Left colon (tissue), 2 donors: ENCODE results near the gene TAAR5. TPM values are rescaled to one million over a fixed set of nuclear protein-coding genes. Genes with fewer than 3 reads are reported as not detected.
A peak's percentile ranks its signal among the peaks of the same experiment; 100 is the strongest.
"Not testable (repeated sequence)": the region's sequence is repeated elsewhere in the genome, so short reads cannot be mapped to it uniquely, and the experiment has no call there.

ENCODE experiments used
- ATAC-seq: fragments of 200-7000 bp; cut with Tn5 transposase; one replicate; pipeline ENCODE4 v1.9.1; 2020; ENCODE audit warnings: mild to moderate bottlenecking, moderate library complexity
- DNase-seq, 2 donors: peaks; one replicate each; pipeline ENCODE4 v3.0.0-alpha.2; 2020
- intact Hi-C, 2 donors: fragments of 100-400 bp; cut with DNase I in 1 of 2; cut with micrococcal nuclease in 1 of 2; formaldehyde crosslinking; loops; one replicate each; pipeline versions ENCODE4 v1.11.2 to v1.14.0; 2022; cut with DNase I, micrococcal nuclease
- long read RNA-seq: library from polyadenylated mRNA; unstranded; transcript quantifications from one replicate; pipeline ENCODE4 v2.0.0, GENCODE V29; 2021
- total RNA-seq, 2 donors: library from RNA; stranded (reverse); fragmentation: NEBNext Ultra II Directional; extraction: Animal tissue kit (Norgen Biotek cat#: 25700); gene quantifications; one replicate each; pipeline ENCODE4 v1.2.1, GENCODE V29; 2021
- donor health status: DM: no; HTN: no; CAD: no.
- donor health status: DM: yes; HTN: yes; CAD: no.

The TAAR5 gene, protein sequence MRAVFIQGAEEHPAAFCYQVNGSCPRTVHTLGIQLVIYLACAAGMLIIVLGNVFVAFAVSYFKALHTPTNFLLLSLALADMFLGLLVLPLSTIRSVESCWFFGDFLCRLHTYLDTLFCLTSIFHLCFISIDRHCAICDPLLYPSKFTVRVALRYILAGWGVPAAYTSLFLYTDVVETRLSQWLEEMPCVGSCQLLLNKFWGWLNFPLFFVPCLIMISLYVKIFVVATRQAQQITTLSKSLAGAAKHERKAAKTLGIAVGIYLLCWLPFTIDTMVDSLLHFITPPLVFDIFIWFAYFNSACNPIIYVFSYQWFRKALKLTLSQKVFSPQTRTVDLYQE
- not detected for total RNA-seq
- long read RNA-seq = 0 reads

DNA sequence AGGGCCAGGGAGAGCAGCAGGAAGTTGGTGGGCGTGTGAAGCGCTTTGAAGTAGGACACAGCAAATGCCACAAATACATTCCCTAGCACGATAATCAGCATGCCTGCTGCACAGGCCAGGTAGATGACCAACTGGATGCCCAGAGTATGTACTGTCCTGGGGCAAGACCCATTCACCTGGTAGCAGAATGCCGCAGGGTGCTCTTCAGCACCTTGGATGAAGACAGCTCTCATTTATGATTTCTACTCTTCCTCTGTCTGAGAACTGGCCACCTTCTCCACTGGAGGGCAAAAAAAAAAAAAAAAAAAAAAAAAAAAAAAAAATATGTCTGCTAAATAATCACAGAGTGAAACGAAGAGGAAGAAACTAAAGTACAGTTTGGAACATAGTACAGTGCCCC, at the start of gene TAAR5:
TAAR5 (minus strand) TSS at position 288 of the 400 bp plus-strand sequence; CDS start at position 233, 55 bp downstream.
- intact Hi-C loops = no loop called here
- ATAC-seq (no peak), DNase-seq (no peak)

DNA sequence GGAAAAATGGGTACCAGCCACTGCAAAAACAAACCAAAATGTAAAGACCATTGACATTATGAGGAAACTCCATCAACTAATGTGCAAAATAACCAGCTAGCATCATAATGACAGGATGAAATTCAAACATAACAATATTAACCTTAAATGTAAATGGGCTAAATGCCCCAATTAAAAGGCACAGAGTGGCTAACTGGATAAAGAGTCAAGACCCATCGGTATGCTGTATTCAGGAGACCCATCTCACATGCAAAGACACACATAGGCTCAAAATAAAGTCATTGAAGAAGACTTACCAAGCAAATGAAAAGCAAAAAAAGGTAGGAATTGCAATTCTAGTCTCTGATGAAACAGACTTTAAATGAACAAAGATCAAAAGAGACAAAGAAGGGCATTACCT, 47.6 kb upstream of the TAAR5 start:
- intact Hi-C loops, ATAC-seq, DNase-seq: not testable (repeated sequence)

DNA sequence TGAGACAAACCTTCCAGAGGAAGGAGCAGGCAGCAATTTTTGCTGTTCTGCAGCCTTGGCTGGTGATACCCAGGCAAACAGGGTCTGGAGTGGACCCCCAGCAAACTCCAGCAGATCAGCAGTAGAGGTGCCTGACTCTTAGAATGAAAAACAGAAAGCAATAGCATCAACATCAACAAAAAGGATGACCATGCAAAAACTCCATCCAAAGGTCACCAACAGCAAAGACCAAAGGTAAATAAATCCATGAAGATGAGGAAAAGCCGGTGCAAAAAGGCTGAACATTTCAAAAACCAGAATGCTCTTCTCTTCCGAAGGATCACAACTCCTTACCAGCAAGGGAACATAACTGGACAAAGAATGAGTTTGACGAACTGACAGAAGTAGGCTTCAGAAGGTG, 46.4 kb upstream of the TAAR5 start:
- DNase-seq, intact Hi-C loops, ATAC-seq: not testable (repeated sequence)

- intact Hi-C loops = not testable (repeated sequence)
These were observed 45.7 kb upstream of the TAAR5 start for GRCh38 chr6:132635288-132635687.

GRCh38 chr6:132634796-132635195, 45.3 kb upstream of the TAAR5 start:
- DNase-seq = no peak
- ATAC-seq = no peak
- intact Hi-C loops = no loop called here

More at GRCh38 chr6:132635288-132635687, 45.7 kb upstream of the TAAR5 start:
- not testable (repeated sequence) for DNase-seq, ATAC-seq

DNA sequence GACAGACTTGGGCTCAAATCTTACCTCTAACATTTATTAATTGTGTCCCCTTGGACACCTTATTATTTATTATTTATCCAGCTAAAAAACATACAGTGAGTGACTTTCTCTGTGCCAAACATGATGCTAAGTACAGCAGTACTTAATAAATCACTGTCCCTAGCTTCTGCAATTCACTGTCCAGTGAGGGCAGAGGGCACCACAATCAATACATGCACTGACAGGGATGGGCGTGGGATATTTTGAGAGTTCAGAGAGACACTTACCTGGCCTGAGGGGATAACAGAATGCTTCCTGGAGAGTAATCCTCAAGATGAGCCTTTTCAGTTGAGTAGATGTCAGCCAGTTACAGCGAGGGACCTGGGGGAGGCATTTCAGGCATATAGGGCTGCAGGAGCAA, 43.8 kb upstream of the TAAR5 start:
- DNase-seq (no peak), ATAC-seq (no peak)
- intact Hi-C loops = no loop called here

DNA sequence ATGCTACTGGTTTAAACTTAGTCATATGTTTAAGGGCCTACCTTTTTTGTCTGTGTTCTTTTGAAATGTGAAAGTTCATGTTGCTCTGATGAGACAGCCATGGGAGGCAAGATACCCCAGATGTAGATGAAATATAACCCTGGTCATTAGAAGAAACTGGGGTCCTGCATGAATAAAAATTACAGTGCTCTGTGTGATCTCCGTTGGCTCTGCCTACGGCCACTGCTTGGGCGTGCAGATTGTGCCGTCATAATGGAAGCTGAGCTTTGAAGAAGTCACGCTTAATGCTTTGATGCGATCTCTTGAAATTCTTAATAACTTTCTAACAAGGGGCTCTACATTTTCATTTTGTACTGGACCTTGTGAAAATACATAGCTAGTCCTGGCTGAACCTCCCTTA, 34.6 kb upstream of the TAAR5 start, which contains the start of gene TAAR2:
TAAR2 (minus strand) TSS at position 101 of the 400 bp plus-strand sequence; CDS start at position 101, 0 bp downstream.
- DNase-seq (no peak), ATAC-seq (no peak)
- intact Hi-C loops = no loop called here

GRCh38 chr6:132623106-132623845, 33.7 kb upstream of the TAAR5 start:
- DNase-seq (no peak), ATAC-seq (no peak)
- intact Hi-C loops = no loop called here

- intact Hi-C loops = no loop called here
- ATAC-seq = no peak
- DNase-seq = no peak
These were observed 27.1 kb upstream of the TAAR5 start for GRCh38 chr6:132616677-132617076.

DNA sequence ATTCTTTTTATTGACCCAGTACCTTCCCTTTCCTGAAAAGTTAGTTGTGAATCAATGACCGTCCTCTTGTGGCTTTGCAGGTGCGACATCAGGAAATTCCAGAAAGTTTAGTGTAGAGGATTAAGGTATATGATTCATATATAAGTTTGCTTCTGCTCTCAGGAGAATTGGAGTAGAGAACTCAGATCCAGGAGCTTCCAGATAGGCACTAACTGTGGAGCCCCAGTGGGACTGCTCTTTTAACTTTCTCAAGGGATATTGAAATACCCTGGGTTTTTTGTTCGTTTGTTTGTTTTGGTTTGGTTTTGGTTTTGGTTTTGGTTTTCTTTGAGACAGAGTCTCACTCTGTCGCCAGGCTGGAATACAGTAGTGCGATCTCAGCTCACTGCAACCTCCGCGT, 25.0 kb upstream of the TAAR5 start:
- DNase-seq (no peak), ATAC-seq (peak; percentile 19)
- intact Hi-C loops = no loop called here

DNA sequence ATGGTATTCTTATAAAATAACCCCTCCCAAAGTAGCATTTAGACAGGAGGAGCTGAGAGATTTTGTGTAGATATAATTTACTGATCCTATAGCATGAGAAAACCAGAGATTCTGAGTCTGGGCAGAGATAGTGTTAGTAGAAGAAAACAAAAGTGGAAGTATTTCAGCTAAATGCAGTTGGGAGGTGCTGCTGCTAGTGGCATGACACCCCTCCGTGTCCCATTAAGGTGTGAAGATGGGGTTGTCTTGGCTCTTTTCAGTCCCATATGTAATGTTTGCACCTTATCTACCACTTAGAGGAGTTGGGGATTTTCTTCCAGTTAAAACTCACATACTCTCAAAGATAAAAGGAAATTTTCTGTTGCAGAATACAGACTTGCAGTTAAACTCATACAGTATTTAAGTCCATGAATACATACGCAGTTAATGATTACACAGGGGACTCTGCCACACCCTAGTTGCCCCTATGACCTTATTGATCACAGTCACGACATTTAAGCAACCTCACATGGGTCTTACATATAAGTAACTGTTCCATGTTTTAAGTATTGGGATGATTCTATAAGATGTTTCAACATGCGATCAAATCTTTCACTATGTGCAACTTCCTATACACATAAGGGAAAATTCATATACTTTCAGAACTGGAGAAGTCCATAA, 23.0 kb upstream of the TAAR5 start:
- ATAC-seq (peak; percentile 52), DNase-seq (no peak)
- intact Hi-C loops = no loop called here

- ATAC-seq (no peak), DNase-seq (no peak)
- intact Hi-C loops = no loop called here
These were observed 22.1 kb upstream of the TAAR5 start for GRCh38 chr6:132611616-132612015.

DNA sequence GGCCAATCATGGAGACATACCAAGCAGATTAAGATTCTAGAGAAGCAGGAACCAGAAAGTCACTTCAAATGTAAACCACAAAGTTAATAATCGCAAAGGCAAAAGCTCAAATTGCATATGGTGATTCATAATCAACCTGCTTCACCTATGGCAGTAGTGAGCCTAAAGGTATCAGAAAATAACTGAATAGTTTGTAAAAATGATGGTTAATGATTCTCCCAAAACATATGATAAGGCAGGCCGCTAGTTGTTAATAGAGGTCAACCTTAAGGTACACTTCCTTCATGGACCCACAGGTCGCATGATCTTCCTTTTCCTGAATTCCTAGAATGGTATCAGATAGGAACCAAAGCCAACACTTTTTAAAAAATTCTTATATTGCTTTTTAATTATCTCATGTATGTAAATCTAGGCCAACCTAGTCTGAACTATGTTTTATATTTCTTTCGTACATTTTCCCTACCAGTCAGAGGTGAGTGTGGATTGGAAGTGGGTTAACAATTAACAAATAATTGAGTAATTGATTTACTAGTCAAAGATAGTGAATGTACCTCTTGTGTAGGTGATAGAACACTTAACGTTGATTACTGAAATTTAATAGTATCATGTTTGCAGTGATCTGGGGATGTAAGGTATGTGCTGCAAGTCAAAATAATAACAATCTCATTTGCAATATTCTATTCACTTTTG, 18.1 kb upstream of the TAAR5 start:
- no peak for DNase-seq
- no peak for ATAC-seq
- intact Hi-C loops = no loop called here

DNA sequence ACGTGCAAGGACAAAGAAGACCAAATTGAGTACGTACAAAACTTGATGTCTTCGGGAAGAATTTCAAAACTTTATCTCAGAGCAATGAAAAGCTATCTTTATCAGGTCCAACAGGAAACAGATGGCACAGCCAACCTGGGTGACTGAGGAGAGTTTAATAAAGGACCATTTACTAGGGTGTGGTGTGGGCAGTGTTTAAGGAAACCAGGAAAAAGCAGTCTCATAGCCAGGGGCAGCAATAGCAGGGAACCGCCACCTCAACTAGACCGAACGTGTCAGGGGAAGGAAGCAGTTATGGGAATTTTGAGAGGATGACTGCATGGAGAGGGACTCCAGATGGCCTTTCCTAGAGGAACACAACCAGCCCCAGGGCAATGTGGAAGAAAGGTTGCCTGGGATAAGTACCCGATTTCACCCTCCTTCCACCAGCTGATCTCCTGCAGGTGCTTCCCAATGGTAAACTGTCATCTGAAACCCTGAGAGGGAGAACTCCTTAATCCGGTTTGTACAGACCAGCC, 15.2 kb upstream of the TAAR5 start:
- intact Hi-C loops = no loop called here
- DNase-seq (no peak), ATAC-seq (peak; percentile 76)

- intact Hi-C loops, ATAC-seq, DNase-seq: not testable (repeated sequence)
These were observed 11.4 kb upstream of the TAAR5 start for GRCh38 chr6:132600900-132601299.

DNA sequence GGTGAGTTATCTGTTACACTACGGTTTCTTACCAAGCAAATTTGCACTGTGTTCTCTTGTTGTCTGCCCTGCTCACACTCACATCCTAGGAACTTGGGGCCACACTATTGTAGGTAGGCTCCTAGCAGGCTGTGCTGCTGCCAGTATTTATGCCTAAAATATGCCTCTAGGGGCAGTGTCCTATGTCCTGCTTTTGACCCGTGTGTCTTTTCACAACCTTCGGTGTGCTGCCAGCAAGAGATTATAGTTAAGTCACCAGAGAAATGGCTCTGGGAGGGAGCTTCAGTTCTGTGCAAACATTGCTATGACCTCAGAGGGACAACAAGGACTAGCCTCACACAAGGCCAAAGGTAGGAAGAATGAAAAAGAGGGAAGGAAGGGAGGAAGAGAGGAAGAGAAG, 8.9 kb upstream of the TAAR5 start:
- DNase-seq (no peak), ATAC-seq (peak; percentile 53)
- intact Hi-C loops = no loop called here

- ATAC-seq (no peak), DNase-seq (no peak)
- intact Hi-C loops = no loop called here
These were observed 6.7 kb upstream of the TAAR5 start for GRCh38 chr6:132596201-132596600.

GRCh38 chr6:132592855-132593254, 3.3 kb upstream of the TAAR5 start:
- DNase-seq = no peak
- ATAC-seq = no peak
- intact Hi-C loops = no loop called here

GRCh38 chr6:132590362-132590761, 821 bp upstream of the TAAR5 start:
- intact Hi-C loops = no loop called here
- ATAC-seq = no peak
- no peak for DNase-seq
